Measurements from ENCODE around the gene AREL1. TPM values are rescaled to one million over a fixed set of nuclear protein-coding genes. Genes with fewer than 3 reads are reported as not detected.

AREL1 gene
- total RNA-seq, 1 donor from 2014 or later = 51.5 TPM

DNA sequence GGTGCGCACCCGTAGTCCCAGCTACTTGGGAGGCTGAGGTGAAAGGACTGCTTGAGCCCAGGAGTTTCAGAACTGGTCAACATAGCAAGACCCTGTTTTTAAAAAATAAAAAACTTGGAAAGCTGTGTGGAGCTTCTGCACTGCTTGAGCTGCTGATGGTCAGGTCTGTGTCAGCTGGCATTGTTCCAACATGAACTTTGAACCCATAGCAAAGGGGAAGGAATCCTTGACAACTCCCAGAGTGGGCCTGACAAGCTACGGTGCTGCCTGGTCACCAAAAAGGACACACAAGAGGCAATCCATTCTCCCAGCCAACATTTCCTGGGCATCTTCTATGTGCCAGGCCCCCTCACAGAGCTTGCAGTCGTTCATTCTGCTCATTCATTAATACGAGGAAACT lies 84.5 kb downstream of the AREL1 start:
- Mint-ChIP-seq H3K4me3 (no peak overlapping the region), H3K36me3 (ENCODE audit: low read depth) (no peaks in the 10 kb centered on the region), H3K27ac (ENCODE audit: unreplicated experiment) (no peak overlapping the region), H3K4me1 (no peaks in the 10 kb centered on the region), H3K27me3 (ENCODE audit: low read depth) (peaks cover 2% of the 10 kb centered on the region), H3K9me3 (no peaks in the 10 kb centered on the region)
- no peak for DNase-seq (ENCODE audit: low read depth, low spot score)
- TF ChIP-seq, protein P1, sequence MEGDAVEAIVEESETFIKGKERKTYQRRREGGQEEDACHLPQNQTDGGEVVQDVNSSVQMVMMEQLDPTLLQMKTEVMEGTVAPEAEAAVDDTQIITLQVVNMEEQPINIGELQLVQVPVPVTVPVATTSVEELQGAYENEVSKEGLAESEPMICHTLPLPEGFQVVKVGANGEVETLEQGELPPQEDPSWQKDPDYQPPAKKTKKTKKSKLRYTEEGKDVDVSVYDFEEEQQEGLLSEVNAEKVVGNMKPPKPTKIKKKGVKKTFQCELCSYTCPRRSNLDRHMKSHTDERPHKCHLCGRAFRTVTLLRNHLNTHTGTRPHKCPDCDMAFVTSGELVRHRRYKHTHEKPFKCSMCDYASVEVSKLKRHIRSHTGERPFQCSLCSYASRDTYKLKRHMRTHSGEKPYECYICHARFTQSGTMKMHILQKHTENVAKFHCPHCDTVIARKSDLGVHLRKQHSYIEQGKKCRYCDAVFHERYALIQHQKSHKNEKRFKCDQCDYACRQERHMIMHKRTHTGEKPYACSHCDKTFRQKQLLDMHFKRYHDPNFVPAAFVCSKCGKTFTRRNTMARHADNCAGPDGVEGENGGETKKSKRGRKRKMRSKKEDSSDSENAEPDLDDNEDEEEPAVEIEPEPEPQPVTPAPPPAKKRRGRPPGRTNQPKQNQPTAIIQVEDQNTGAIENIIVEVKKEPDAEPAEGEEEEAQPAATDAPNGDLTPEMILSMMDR (conservative IDR thresholded peaks at IDR 0.05) = no peak

DNA sequence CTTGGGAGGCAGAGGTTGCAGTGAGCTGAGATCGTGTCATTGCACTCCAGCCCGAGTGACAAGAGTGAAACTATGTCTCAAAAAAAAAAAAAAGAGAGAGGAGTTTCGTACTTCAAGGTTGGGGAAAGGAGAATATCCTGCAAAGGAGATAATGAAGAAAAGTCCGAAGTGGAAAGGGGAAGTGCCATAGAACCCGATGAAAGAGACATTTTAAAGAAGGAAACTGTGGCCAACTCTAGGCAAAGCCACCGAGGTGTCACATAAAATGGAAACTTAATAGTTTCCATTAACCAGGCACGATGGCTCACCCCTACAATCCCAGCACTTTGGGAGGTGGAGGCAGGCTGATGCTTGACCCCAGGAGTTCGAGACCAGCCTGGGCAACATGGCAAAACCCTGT lies 85.8 kb downstream of the AREL1 start:
- Mint-ChIP-seq H3K4me1 (no peaks in the 10 kb centered on the region), H3K27me3 (ENCODE audit: low read depth) (peaks cover 2% of the 10 kb centered on the region), H3K4me3 (no peak overlapping the region), H3K27ac (ENCODE audit: unreplicated experiment) (no peak overlapping the region), H3K36me3 (ENCODE audit: low read depth) (no peaks in the 10 kb centered on the region), H3K9me3 (no peaks in the 10 kb centered on the region)
- no peak for DNase-seq (ENCODE audit: low read depth, low spot score)
- TF ChIP-seq, protein P1 (conservative IDR thresholded peaks at IDR 0.05) = no peak

DNA sequence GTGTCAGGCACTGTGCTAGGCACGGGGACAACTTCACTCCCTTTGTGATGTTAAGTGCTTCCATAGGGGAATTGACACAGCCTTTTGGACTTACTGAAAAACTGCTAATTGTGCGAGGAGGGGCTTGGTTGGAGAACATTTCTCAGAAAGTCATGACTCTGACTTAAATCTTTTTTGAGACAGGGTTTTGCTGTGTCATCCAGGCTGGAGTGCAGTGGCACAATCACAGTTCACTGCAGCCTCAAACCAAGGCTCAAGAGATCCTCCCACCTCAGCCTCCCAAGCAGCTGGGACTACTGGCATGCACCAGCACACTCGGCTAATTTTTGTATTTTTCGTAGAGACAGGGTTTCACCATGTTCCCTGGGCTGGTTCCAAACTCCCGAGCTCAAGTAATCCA lies 90.6 kb downstream of the AREL1 start:
- TF ChIP-seq, protein P1 (conservative IDR thresholded peaks at IDR 0.05) = no peak
- peaks cover 4% of the 10 kb centered on the region for H3K27me3 Mint-ChIP-seq (ENCODE audit: low read depth)
- H3K36me3 Mint-ChIP-seq (ENCODE audit: low read depth) = no peaks in the 10 kb centered on the region
- no peak overlapping the region for H3K27ac Mint-ChIP-seq (ENCODE audit: unreplicated experiment)
- peaks cover 9% of the 10 kb centered on the region for H3K4me1 Mint-ChIP-seq
- H3K4me3 Mint-ChIP-seq = no peak overlapping the region
- DNase-seq (ENCODE audit: low read depth, low spot score) = no peak
- no peaks in the 10 kb centered on the region for H3K9me3 Mint-ChIP-seq

DNA sequence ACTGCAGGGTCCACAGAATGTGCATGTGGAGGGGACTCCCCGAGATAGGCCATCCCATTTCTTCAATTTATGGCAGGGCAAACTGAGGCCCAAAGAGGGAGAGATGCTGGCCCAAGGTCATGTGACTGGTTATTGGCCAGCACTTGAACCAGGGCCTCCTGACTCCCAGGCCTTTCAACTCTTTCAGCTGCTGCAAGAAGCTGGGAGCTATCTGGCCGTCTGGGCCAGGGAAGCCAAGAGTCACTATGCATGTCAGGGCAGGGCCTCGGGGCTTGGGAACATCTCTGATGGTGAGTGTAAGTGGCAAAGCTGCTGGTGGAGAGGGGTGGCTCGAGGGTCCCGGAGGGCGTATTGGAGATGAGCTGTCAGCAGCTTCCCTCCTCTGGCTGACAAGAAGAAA lies 91.3 kb downstream of the AREL1 start:
- Mint-ChIP-seq H3K4me3 (no peak overlapping the region), H3K27me3 (ENCODE audit: low read depth) (peaks cover 5% of the 10 kb centered on the region), H3K36me3 (ENCODE audit: low read depth) (no peaks in the 10 kb centered on the region), H3K9me3 (no peaks in the 10 kb centered on the region), H3K4me1 (peaks cover 9% of the 10 kb centered on the region), H3K27ac (ENCODE audit: unreplicated experiment) (no peak overlapping the region)
- TF ChIP-seq, protein P1 (conservative IDR thresholded peaks at IDR 0.05) = no peak
- DNase-seq (ENCODE audit: low read depth, low spot score) = no peak

DNA sequence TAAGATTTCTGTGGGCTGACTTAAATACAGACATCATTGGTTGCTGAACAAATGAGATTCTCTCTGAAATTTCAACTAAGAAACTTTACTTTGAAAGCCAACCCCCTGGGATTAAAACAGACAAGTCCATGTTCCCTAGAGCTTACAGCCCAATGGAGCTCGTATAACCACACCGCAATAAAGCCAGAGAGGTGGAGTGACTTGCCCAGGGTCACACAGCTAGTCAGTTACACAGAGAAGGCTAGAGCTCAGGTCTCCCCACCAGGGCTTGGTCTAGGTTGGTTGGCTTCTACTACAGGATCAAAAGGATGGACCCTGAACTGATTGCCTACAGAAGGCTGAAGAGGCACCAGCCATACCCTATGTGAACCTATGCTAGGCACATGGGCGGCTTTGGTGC lies 92.0 kb downstream of the AREL1 start:
- no peaks in the 10 kb centered on the region for H3K9me3 Mint-ChIP-seq
- H3K4me3 Mint-ChIP-seq = no peak overlapping the region
- peaks cover 12% of the 10 kb centered on the region for H3K27me3 Mint-ChIP-seq (ENCODE audit: low read depth)
- H3K27ac Mint-ChIP-seq (ENCODE audit: unreplicated experiment) = no peak overlapping the region
- peaks cover 9% of the 10 kb centered on the region for H3K4me1 Mint-ChIP-seq
- H3K36me3 Mint-ChIP-seq (ENCODE audit: low read depth) = no peaks in the 10 kb centered on the region
- no peak for DNase-seq (ENCODE audit: low read depth, low spot score)
- TF ChIP-seq, protein P1 (conservative IDR thresholded peaks at IDR 0.05) = no peak

DNA sequence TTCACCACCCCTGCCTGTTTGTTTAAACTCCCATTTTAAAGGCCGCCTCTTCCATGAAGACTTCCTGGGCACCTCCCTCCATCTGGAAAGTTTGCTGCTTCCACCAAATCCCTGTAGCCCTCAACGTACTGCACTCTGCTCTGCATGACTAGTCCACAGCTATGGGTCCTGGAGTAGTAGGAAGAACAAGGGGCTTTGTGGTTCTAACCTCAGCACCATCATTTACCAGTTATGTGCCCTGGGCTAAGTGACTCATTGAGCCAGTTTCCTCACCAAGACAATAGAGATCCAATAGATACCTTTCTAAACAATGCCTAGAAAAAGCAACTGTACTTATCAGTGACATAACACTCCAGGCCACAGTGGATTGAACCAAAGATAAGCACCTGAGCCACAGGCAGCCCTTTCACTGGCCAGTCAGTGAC lies 92.4 kb downstream of the AREL1 start:
- no peaks in the 10 kb centered on the region for H3K36me3 Mint-ChIP-seq (ENCODE audit: low read depth)
- no peak overlapping the region for H3K4me3 Mint-ChIP-seq
- TF ChIP-seq, protein P1 (conservative IDR thresholded peaks at IDR 0.05) = no peak
- DNase-seq (ENCODE audit: low read depth, low spot score) = no peak
- peaks cover 9% of the 10 kb centered on the region for H3K4me1 Mint-ChIP-seq
- peaks cover 16% of the 10 kb centered on the region for H3K27me3 Mint-ChIP-seq (ENCODE audit: low read depth)
- H3K9me3 Mint-ChIP-seq = no peaks in the 10 kb centered on the region
- H3K27ac Mint-ChIP-seq (ENCODE audit: unreplicated experiment) = peak overlapping the region; percentile 20

Measured in neural crest cell (in vitro differentiated cells).